NCI-H187 (cell line): ENCODE measurements around the gene LAMB1.

Experiments
- DNase-seq, 2 experiments: peaks; one replicate each; lab custom pipeline; 2025; lab: John Stamatoyannopoulos, UW

LAMB1 gene

GRCh38 chr7:108017776-108018151 is 14.8 kb upstream of the LAMB1 start:
- DNase-seq: no peak

- no peak for DNase-seq
Observed at GRCh38 chr7:108016841-108017775, 14.1 kb upstream of the LAMB1 start.

GRCh38 chr7:108015740-108016139 is 12.8 kb upstream of the LAMB1 start:
- DNase-seq: no peak

- no peak for DNase-seq
Observed at GRCh38 chr7:108014747-108015682, 12.1 kb upstream of the LAMB1 start.

GRCh38 chr7:108014215-108014614 is 11.3 kb upstream of the LAMB1 start:
- DNase-seq: no peak

- DNase-seq: no peak
Observed at GRCh38 chr7:108012499-108013430, 9.8 kb upstream of the LAMB1 start.

GRCh38 chr7:108010377-108010776 is 7.4 kb upstream of the LAMB1 start:
- DNase-seq: no peak

- no peak for DNase-seq
Observed at GRCh38 chr7:108009873-108010272, 6.9 kb upstream of the LAMB1 start.

GRCh38 chr7:108008827-108009226 is 5.9 kb upstream of the LAMB1 start:
- no peak for DNase-seq

GRCh38 chr7:108008240-108008639 is 5.3 kb upstream of the LAMB1 start:
- no peak for DNase-seq

GRCh38 chr7:108007762-108008161 is 4.8 kb upstream of the LAMB1 start:
- no peak for DNase-seq

GRCh38 chr7:108007261-108007660 is 4.3 kb upstream of the LAMB1 start:
- no peak for DNase-seq

- no peak for DNase-seq
Observed at GRCh38 chr7:108004220-108005142, 1.5 kb upstream of the LAMB1 start.

- DNase-seq: no peak
Observed at GRCh38 chr7:108003599-108003935, 606 bp upstream of the LAMB1 start.

- no peak for DNase-seq
Observed at GRCh38 chr7:108001764-108002725, 916 bp downstream of the LAMB1 start.

GRCh38 chr7:108000875-108001763 is 1.8 kb downstream of the LAMB1 start:
- no peak for DNase-seq

- no peak for DNase-seq
Observed at GRCh38 chr7:107999779-108000560, 3.0 kb downstream of the LAMB1 start.
